ENCODE data around the gene KHDC4.
"Not testable (repeated sequence)": the region's sequence is repeated elsewhere in the genome, so short reads cannot be mapped to it uniquely, and the experiment has no call there.

Gene KHDC4

DNA sequence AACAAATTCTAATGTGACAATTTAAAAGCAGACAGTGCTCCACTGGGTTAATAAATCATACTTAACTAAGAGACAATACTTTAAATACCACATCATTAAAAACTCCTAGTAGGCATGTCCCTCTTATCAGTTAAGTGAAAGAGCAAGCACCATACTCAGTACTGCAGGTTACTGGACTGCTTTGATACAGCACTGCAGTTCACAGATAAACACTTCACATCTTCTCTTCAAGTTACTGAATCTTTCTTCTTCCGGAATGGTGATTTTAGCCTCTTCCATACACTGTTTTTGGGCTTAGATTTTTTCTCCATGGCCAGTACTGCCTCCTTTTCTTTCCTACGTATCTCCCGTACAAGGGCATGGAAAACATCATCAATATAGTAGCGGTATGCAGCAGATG lies 34.1 kb downstream of the KHDC4 start:
- DNase-seq (ENCODE audit: low read depth in 2 of 2), result no peak

GRCh38 chr1:155899683-155900082 lies 34.5 kb downstream of the KHDC4 start:
- DNase-seq (ENCODE audit: low read depth in 2 of 2), result no peak

GRCh38 chr1:155898888-155899287 lies 35.3 kb downstream of the KHDC4 start:
- DNase-seq (ENCODE audit: low read depth in 2 of 2), result no peak

DNA sequence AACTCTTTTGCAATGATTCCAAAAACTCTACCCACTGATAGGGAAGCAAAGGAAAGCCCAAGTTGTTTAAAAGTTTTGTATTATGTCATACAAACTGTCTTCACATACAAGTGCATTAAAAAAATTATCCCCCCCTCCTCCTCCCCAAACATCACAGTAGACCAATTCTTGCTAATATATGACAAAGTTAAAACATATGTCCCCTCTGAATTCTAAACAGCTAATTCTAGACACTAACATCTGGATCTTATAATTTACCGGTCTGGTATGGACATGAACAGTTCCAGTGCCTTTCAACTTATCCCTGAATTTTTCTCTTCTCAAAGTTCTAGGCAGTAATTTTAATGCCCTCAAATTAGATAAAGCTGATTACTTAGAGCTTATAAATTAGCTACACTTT lies 36.5 kb downstream of the KHDC4 start:
- no peak for DNase-seq (ENCODE audit: low read depth in 2 of 2)

- DNase-seq (ENCODE audit: low read depth in 2 of 2), result not testable (repeated sequence)
These were observed 37.7 kb downstream of the KHDC4 start for GRCh38 chr1:155896476-155896875.

- DNase-seq (ENCODE audit: low read depth in 2 of 2), result not testable (repeated sequence)
These were observed 38.6 kb downstream of the KHDC4 start for GRCh38 chr1:155895617-155896016.

- no peak for DNase-seq (ENCODE audit: low read depth in 2 of 2)
These were observed 40.6 kb downstream of the KHDC4 start for GRCh38 chr1:155893389-155894142.

DNA sequence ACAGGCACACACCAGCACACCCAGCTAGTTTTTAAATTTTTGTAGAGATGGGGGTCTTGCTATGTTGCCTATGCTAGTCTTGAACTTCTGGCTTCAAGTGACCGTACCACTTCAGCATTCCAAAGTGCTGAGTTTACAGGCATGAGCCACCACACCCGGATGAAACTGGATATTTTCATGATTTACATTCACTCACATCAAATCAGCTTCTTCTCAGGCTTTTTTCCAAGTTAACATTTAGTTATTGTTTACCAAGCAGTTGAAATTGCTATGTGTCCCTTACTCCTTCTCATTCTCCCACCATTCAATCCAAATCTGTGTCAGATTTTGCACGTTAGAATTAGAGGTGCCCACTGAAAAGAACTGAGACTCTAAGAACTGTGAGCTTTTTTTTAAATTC lies 41.4 kb downstream of the KHDC4 start:
- DNase-seq (ENCODE audit: low read depth in 2 of 2), result no peak

DNA sequence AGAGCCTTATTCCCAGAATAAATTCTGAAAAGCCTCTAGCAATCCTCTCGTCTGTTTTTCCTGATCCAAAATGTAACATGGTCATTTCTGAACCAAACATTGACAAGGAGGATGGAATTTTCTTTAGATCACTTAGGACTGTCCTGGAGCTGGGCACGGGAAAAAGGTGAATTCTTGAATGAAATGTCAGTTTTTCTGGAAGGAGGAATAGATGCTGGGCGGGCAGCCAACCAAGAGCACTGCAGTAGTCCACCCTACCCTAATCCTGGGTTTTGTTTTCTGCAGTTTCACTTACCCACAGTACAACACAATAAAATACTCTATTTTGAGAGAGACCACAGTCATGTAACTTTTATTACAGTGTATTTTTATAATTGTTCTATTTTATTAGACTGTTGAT lies 44.0 kb downstream of the KHDC4 start:
- DNase-seq (ENCODE audit: low read depth in 2 of 2), result no peak

- no peak for DNase-seq (ENCODE audit: low read depth in 2 of 2)
These were observed 44.6 kb downstream of the KHDC4 start for GRCh38 chr1:155889566-155889965.

- no peak for DNase-seq (ENCODE audit: low read depth in 2 of 2)
These were observed 45.7 kb downstream of the KHDC4 start for GRCh38 chr1:155888481-155888880.

- DNase-seq (ENCODE audit: low read depth in 2 of 2), result no peak
These were observed 49.2 kb downstream of the KHDC4 start for GRCh38 chr1:155884982-155885381.

DNA sequence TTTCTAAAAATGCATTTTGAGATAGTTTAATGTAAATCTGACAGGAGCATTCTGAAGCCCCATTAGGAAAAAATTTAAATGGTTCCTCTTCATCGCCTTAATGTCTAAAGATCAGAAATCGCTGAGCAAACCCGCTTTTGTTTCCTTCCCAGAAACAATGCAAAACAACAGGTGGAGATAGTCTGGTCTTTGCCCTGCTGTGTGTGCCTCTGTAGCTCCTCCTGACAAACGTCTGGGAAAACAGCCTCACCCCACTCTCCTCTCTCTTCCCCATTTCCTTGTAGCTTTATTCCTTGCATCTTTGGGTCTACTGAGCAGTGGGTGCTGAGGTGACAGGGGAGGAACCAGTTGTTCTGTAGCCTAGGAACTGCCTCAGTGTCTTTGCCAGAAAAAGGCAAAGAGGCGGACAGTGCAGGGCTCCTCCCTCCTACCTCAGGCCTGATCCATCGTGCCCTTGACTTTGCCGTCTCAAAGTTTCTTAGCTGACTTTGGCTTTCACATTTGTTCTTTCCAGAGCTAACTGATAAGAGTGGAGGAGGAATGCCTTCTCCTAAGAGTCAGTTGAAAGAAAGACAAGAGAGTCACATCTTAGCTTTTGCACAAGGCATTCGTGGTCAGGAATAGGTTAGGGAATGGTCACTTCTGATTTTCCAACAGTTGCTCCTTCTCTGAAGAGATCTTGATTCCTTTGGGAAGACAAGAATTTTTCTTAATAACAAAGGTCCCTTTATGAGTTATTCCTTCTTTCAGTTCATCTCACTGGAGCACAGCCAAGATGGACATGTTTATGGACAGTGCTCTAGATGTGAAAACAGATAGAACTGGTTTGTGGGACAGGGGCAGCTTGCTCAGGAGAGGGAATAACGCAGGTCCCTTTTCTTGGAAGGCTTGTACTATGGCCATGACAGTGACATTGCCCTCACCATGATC lies 49.9 kb downstream of the KHDC4 start:
- no peak for DNase-seq (ENCODE audit: low read depth in 2 of 2)

DNA sequence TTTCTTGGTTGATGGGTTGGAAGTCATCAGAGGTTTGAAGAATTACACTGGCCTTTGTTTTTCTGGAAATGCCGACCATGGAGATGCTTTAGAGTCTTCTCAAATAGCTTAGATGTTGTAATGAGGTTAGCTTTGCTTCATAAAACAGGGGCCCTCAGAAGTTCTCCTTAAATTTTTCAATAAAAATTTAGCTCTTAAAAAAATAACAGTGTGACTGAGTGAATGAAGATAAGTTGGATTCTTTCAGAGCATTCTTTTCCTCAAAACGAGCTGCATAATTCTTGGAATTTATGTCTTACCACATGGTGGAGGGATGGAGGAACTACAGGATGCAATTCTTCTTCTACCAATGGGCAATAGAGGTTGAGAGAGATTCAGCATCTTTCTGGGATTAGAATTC lies 51.4 kb downstream of the KHDC4 start:
- DNase-seq (ENCODE audit: low read depth in 2 of 2), result no peak

DNA sequence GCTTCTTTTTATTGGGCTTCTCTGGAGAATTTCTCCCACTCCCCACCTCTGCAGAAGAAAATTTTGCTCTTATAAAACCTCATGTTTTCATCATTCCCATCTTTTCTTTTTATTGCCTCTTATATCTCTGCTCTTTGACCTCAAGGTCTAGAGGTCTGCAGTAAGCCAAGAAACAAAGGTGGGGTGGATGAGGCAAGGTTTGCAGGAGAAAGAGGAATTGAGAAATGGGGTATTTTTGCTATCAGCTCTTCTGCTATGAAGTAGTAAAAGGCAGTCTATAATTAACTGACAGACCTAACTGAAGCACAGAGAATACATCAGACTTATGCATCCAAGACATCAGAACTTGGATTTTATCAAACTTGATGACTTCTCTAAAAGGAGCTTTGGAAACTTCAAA lies 52.0 kb downstream of the KHDC4 start:
- DNase-seq (ENCODE audit: low read depth in 2 of 2), result no peak

- no peak for DNase-seq (ENCODE audit: low read depth in 2 of 2)
These were observed 53.3 kb downstream of the KHDC4 start for GRCh38 chr1:155880950-155881349.

DNA sequence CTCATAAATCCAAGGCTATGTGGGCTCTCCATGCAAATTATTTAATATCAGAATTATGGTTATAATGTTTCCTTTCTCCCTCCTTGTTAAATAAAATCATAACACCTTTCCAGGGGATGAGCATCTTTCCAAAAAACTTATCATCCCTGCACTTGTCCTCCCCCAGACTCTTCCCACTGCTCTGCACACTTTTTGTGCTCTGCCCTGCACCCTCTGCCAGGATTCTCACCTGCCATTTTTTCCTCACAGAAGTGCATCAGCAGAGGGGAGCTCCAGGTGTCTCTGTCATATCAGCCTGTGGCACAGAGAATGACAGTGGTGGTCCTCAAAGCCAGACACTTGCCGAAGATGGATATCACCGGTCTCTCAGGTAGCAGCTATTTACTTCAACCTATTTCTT lies 54.0 kb downstream of the KHDC4 start:
- DNase-seq (ENCODE audit: low read depth in 2 of 2), result no peak

DNA sequence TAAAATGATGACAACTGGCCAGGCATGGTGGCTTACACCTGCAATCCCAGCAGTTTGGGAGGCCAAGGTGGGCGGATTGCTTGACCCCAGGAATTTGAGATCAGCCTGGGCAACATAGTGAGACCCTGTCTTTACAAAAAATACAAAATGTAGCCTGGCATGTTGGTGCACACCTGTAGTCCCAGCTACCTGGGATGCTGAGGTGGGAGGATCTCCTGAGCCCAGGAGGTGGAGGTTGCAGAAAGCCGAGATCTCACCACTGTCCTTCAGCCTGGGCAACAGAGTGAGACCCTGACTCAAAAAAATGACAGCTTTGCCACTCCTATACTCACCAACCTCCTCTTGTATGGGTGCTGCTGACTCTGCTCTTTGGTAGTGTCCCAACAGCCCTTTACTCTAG lies 56.3 kb downstream of the KHDC4 start:
- no peak for DNase-seq (ENCODE audit: low read depth in 2 of 2)

GRCh38 chr1:155873860-155874259 lies 60.4 kb downstream of the KHDC4 start:
- DNase-seq (ENCODE audit: low read depth in 2 of 2), result no peak

GRCh38 chr1:155872527-155872926 lies 61.7 kb downstream of the KHDC4 start:
- DNase-seq (ENCODE audit: low read depth in 2 of 2), result no peak

GRCh38 chr1:155871390-155871789 lies 62.8 kb downstream of the KHDC4 start:
- no peak for DNase-seq (ENCODE audit: low read depth in 2 of 2)

GRCh38 chr1:155867766-155868165 lies 66.4 kb downstream of the KHDC4 start:
- no peak for DNase-seq (ENCODE audit: low read depth in 2 of 2)

- DNase-seq (ENCODE audit: low read depth in 2 of 2), result no peak
These were observed 69.8 kb downstream of the KHDC4 start for GRCh38 chr1:155864393-155864792.
